Muscle layer of duodenum (tissue), 2 donors: Measurements from ENCODE around the gene COL6A2.

Experiments used
- H3K27ac ChIP-seq: one replicate; pipeline ENCODE4 v1.7.0; 2013; ENCODE audit warnings: mild to moderate bottlenecking, low read length
- H3K27me3 ChIP-seq: one replicate; pipeline ENCODE4 v1.7.0; 2013; ENCODE audit warnings: low read depth, mild to moderate bottlenecking, control low read depth, low read length
- H3K36me3 ChIP-seq, 2 donors: one replicate each; pipeline ENCODE4 v1.7.0; 2013; ENCODE audit warnings: low read length in 2 of 2, control low read depth in 1 of 2, mild to moderate bottlenecking in 1 of 2; ENCODE audit not compliant: insufficient read depth in 2 of 2, control insufficient read depth in 1 of 2
- H3K4me1 ChIP-seq, 2 donors: one replicate each; pipeline ENCODE4 v1.7.0; 2013; ENCODE audit warnings: low read length in 2 of 2, mild to moderate bottlenecking in 2 of 2, control low read depth in 1 of 2, moderate library complexity in 1 of 2; ENCODE audit not compliant: insufficient read depth in 2 of 2, control insufficient read depth in 1 of 2
- H3K4me3 ChIP-seq, 2 donors: one replicate each; pipeline ENCODE4 v1.7.0; 2013; ENCODE audit warnings: low read length in 2 of 2, low read depth in 1 of 2, mild to moderate bottlenecking in 1 of 2
- H3K9me3 ChIP-seq, 2 donors: one replicate each; pipeline ENCODE4 v1.7.0; 2013; ENCODE audit warnings: low read length in 2 of 2, control low read depth in 1 of 2, mild to moderate bottlenecking in 1 of 2; ENCODE audit not compliant: control insufficient read depth in 1 of 2
- donor health status: healthy.

Gene COL6A2

DNA sequence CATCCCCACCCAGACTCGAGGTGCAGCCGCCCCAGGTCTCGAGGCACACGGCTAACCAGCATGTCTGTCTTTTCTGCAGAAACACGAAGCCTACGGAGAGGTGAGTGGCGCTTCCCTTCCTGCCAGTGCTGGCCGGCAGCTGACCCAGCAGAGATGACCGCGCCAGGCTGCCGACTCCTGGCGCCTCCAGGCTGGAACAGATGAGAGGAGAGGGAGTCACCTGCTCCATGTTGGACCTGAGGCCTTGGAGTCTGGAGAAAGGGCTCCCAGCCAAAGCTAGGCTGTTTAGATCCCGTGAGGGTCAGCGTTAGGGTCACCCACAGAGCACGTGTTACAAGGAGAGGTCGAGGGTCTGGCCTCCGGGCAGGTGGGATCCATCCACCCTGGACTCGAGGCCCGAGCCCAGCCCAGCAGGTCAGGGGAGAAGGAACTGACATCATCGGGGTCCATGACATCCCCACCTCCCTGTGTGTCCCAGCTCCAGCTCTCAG lies 14.9 kb downstream of the COL6A2 start:
- Histone ChIP-seq H3K9me3 (no peaks in the 10 kb centered on the region), H3K27me3 (no peaks in the 10 kb centered on the region), H3K27ac (no peak overlapping the region), H3K4me1 (peaks cover 0 to 24% of the 10 kb centered on the region in 2 donors), H3K4me3 (no peak overlapping the region), H3K36me3 (peaks cover 20 to 57% of the 10 kb centered on the region in 2 donors)

DNA sequence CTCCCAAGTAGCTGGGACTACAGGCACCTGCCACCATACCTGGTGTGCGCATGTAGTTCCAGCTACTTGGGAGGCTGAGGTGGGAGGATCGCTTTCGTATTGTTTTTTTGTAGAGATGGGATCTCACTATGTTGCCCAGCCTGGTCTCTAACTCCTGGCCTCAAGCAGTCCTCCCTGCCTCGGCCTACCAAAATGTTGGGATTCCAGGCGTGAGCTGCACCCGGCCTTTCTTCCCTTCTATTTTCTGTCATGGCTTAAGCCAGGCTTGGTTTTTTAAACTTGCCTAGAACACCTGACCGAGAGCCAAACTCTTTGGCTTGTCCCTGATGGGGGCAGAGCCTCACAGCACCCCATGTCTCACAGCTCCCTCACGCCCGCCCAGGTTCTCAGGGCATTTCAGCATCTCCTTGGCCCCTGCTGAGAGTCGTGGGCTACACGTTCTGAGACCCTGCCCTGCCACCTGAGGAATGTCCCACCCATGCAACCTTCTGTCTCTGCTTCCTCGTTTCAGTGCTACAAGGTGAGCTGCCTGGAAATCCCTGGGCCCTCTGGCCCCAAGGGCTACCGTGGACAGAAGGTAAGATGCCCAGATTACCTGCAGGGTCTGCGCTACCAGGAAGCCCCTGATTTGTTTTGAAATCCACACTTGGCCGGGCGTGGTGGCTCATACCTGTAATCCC lies 15.7 kb downstream of the COL6A2 start:
- H3K27me3 ChIP-seq = no peaks in the 10 kb centered on the region
- H3K9me3 ChIP-seq = no peaks in the 10 kb centered on the region
- H3K36me3 ChIP-seq = peaks cover 21 to 66% of the 10 kb centered on the region in 2 donors
- H3K27ac ChIP-seq = no peak overlapping the region
- H3K4me3 ChIP-seq = no peak overlapping the region
- H3K4me1 ChIP-seq = peaks cover 0 to 24% of the 10 kb centered on the region in 2 donors

DNA sequence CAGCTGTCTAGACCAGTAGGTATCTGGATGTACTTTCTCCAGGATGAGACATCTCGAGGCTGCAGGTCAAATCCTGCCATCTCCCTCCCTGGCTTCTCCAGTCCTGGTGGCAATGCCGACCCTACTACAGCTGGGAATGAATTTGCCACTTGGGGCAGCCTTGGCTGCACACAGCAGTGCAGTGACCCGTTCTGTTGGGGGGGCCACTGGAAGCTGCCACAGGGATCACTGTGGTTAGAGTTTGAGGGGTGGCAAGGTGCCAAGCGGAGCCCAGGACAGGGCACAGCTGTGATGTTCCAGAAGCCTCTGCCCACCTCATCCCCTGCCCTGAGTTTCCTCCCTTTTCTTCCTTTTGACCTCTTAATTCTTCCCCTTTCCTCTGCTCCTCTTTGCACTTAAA lies 17.1 kb downstream of the COL6A2 start:
- peaks cover 0 to 11% of the 10 kb centered on the region in 2 donors for H3K4me1 ChIP-seq
- no peaks in the 10 kb centered on the region for H3K27me3 ChIP-seq
- peaks cover 27 to 79% of the 10 kb centered on the region in 2 donors for H3K36me3 ChIP-seq
- H3K9me3 ChIP-seq = no peaks in the 10 kb centered on the region
- H3K4me3 ChIP-seq = no peak overlapping the region
- H3K27ac ChIP-seq = no peak overlapping the region

DNA sequence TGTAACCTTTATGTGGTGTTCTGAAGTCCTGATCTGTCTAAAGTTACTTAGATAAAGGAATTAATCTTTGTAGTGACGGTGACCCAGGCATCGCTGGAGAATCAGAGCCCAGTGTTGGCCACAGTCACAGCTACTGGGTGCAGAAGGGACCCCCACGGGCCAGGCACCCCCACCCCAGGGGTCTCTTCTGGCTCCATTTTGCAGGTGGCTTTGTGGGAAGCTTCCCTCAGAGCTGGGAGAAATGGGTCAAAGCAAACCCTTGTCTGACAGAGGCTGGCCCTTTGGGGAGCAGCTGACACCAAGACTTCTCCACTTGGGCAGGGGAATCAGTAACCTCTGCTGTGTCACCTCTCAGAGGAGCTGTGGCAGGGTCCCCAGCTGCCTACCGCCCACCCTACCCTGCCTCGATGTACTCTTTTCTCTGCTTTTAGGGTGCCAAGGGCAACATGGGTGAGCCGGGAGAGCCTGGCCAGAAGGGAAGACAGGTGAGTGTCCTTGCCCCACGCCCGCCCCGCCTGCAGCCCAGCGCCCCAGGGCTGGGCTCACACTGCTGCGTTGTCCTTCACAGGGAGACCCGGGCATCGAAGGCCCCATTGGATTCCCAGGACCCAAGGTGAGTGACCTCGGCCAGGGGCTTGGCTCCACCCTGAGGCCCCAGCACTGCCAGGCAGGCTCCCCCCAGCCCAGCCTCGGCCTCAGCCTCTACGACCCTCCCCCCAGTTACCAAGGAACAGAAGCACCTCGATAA lies 17.7 kb downstream of the COL6A2 start:
- H3K36me3 ChIP-seq = peaks cover 27 to 86% of the 10 kb centered on the region in 2 donors
- H3K9me3 ChIP-seq = no peaks in the 10 kb centered on the region
- H3K4me3 ChIP-seq = no peak overlapping the region
- peaks cover 0 to 5% of the 10 kb centered on the region in 2 donors for H3K4me1 ChIP-seq
- no peak overlapping the region for H3K27ac ChIP-seq
- no peaks in the 10 kb centered on the region for H3K27me3 ChIP-seq

DNA sequence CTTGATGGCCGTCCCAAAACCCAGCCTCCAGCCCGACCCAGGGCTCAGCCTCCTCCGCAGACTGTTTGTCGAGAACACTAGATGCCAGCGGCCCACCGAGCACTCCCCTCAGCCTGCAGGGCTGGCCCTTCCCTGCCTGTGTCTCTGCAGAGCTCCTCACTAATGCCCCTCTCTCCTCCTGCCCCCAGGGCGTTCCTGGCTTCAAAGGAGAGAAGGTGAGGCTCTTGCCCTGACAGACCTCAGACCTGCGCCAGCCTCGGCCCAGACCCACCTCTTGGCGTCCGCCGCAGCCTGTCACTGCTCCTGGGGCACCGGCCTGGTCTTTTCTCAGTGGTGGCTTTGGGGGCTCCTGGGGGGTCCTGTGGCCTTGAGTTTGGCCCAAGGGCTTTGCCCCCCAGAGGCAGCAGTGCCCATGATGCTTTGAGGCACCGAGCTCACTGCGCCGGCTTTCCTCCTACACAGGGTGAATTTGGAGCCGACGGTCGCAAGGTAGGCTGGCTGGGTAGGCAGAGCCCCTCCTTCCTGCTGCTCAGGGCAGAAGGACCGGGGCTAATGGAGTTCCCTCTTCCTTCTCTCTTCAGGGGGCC lies 18.4 kb downstream of the COL6A2 start:
- H3K4me1 ChIP-seq = no peaks in the 10 kb centered on the region
- H3K27me3 ChIP-seq = no peaks in the 10 kb centered on the region
- H3K27ac ChIP-seq = no peak overlapping the region
- no peak overlapping the region for H3K4me3 ChIP-seq
- H3K9me3 ChIP-seq = no peaks in the 10 kb centered on the region
- H3K36me3 ChIP-seq = peaks cover 31 to 92% of the 10 kb centered on the region in 2 donors

DNA sequence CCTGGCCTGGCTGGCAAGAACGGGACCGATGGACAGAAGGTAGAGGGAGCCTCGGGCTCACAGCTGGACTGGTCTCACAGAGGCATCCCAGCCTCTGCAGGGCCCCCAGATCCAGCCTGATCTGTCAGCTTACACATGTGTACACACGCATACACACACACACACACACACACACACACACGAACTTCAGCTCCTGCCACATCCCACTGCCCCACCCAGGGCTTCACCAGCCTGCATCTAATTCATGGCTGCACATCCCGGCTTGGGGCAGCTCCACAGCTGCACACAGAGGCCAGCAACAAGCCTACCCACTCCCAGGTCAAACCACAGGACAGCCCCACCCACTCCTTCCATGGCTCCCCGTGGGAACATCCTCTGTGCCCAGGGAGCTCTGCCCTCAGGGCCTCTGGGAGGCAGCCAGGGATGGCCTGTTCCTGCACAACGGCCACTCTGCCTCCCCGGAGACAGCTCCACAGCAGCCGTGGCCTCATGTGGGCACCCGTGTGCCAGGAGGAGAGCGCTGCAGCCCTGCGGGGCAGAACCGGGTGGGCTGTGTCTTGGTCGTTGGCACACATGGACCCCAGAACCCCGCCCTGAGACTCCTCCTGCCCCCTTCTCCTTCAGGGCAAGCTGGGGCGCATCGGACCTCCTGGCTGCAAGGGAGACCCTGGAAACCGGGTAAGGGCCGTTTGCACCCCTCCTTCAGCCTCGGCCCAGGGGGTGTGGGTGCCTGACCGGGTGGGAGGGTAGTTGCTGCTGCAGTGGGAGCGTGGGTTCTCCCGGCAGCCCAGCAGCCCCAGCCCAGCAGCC lies 19.1 kb downstream of the COL6A2 start:
- Histone ChIP-seq H3K4me1 (no peaks in the 10 kb centered on the region), H3K36me3 (peaks cover 32 to 97% of the 10 kb centered on the region in 2 donors), H3K27me3 (no peaks in the 10 kb centered on the region), H3K27ac (no peak overlapping the region), H3K9me3 (no peaks in the 10 kb centered on the region), H3K4me3 (no peak overlapping the region)

DNA sequence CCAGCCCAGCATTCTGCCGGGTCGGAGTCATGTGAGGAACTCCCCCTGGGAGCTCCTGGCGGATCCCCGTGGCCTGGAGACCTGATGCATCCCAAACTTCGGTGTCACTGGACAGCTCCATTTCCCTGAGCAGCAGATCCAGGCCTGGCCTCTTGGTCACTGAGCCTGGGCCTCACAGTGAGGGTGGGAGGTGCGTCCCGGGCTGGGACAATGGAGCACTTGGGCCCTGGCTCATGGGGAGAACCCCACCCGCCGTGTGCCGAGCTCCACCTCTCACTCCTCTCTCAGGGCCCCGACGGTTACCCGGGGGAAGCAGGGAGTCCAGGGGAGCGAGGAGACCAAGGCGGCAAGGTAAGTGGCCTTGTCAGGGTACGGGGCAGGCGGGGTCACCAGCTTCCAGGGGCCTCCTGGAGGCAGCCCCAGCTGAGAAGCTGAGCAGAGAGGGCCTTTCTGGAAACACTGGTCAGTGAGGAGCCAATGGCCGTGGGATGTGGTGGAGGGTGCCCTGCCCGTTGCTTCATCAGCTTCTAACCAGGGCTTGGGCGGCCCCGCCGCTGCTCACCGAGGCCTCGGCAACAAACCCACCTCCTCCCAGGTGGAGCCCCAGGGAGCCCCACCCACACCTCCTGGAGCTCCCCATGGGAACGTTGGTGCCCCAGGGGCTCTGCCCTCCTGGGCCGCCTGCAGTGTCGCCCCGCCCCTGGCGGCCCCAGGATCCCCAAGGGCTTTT lies 19.8 kb downstream of the COL6A2 start:
- Histone ChIP-seq H3K27me3 (no peaks in the 10 kb centered on the region), H3K36me3 (peaks cover 39 to 97% of the 10 kb centered on the region in 2 donors), H3K9me3 (no peaks in the 10 kb centered on the region), H3K27ac (no peak overlapping the region), H3K4me1 (no peaks in the 10 kb centered on the region), H3K4me3 (no peak overlapping the region)

DNA sequence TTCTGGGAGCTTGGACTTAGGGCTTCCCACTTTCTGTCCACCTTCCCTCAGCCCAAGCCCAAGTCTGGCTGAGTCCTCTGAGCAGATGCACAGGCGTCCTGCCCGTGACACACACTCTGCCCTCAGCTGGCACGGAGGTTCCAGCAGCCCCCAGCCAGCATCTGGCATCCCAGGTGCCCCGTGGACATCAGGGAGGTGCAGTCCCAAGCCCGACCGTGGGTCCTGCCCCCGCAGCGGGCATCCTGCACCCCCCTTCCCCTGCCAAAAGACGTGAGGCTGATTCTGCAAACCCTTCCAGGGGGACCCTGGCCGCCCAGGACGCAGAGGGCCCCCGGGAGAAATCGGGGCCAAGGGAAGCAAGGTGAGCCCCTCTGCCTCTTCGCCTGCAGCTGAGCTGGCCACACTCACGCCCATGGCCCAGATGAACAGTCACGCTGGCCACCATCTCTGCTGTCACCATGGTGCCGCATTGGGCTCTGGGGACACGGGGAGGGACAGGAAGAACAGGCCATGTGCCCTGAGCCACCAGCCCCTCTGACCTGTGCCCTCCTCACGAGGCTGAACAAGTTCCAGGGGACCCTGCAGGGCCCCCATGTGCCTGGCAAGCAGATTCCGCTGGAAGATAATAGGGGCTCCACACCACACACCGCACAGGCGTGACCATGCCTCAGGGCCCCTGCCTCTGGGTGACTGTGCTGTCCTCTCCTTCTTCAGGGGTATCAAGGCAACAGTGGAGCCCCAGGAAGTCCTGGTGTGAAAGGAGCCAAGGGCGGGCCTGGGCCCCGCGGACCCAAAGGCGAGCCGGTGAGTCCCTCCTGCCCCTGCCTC lies 20.6 kb downstream of the COL6A2 start:
- Histone ChIP-seq H3K4me1 (no peaks in the 10 kb centered on the region), H3K9me3 (no peaks in the 10 kb centered on the region), H3K27me3 (no peaks in the 10 kb centered on the region), H3K36me3 (peaks cover 37 to 96% of the 10 kb centered on the region in 2 donors), H3K27ac (no peak overlapping the region), H3K4me3 (no peak overlapping the region)

DNA sequence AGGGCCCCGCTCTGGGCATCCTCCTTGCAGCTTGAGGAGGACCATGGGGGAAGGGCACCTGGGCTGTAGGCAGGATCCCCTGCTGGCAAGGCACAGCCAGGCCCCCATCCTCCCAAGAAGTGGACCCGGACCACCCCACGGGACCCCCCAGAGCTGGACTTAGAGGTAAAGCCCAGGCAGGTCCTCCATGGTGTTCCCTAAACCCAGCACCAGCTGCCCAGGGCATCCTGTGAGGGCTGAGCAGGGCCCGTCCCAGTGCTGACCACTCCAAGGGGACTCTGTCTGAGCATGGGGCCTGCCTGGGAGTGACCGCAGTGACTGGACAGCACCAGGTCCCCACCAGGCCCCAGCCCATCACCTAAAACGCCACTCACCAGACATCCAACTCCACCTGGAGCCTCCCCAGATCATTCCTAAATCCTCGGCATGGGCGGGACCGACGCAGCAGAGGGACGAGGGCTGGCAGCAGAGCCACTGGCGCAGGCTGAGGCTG lies 21.3 kb downstream of the COL6A2 start:
- no peak overlapping the region for H3K4me3 ChIP-seq
- no peaks in the 10 kb centered on the region for H3K4me1 ChIP-seq
- no peaks in the 10 kb centered on the region for H3K9me3 ChIP-seq
- H3K27me3 ChIP-seq = no peaks in the 10 kb centered on the region
- H3K27ac ChIP-seq = no peak overlapping the region
- H3K36me3 ChIP-seq = peaks cover 34 to 97% of the 10 kb centered on the region in 2 donors
